Measurements from ENCODE around the gene SLC9A9. TPM values are rescaled to one million over a fixed set of nuclear protein-coding genes. Genes with fewer than 3 reads are reported as not detected.
A peak's percentile ranks its signal among the peaks of the same experiment; 100 is the strongest.

Gene SLC9A9
- total and polyA plus RNA-seq, 12 donors = 1.3 to 8.4 (median 3.0) TPM

DNA sequence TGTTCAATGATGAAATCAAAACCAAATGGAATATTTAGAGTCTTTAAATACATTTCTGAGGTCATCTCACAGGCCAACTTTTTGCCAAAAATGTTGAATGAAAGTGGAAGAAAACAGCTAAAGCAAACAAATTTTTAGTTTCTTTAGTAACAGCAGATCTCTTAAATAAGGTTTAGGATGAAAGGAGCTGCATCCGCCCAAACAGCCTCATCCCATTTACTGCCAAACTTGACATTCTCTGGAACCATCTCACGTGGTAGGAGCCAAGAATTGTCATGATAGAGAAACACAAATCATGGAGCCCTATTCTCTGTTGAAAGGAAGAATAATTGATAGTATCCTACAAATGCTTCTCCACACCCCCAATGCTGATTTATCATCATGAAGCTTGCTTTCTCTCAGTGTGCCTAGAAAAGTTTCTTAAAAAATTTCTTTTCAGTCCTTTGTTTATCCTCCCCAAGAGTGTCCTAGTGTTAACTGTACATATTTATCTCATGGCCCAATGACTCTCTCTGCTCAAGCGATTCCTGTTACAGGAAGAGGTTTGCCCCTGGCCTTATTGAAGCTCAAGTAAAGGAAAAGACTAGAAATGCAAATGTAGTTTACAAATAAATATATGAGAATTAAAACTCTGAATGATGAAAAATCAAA, 23.4 kb downstream of the SLC9A9 start:
- TF ChIP-seq, protein P1, sequence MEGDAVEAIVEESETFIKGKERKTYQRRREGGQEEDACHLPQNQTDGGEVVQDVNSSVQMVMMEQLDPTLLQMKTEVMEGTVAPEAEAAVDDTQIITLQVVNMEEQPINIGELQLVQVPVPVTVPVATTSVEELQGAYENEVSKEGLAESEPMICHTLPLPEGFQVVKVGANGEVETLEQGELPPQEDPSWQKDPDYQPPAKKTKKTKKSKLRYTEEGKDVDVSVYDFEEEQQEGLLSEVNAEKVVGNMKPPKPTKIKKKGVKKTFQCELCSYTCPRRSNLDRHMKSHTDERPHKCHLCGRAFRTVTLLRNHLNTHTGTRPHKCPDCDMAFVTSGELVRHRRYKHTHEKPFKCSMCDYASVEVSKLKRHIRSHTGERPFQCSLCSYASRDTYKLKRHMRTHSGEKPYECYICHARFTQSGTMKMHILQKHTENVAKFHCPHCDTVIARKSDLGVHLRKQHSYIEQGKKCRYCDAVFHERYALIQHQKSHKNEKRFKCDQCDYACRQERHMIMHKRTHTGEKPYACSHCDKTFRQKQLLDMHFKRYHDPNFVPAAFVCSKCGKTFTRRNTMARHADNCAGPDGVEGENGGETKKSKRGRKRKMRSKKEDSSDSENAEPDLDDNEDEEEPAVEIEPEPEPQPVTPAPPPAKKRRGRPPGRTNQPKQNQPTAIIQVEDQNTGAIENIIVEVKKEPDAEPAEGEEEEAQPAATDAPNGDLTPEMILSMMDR (IDR thresholded peaks at IDR 0.05) = no peak
- Histone ChIP-seq H3K4me3 (no peak overlapping the region), H3K4me1 (peaks cover 0 to 65% (median 0%) of the 10 kb centered on the region in 9 donors), H3K9me3 (no peaks in the 10 kb centered on the region), H3K27me3 (no peaks in the 10 kb centered on the region), H3K27ac (peak overlapping the region in 1 of 10 donors; percentile 81), H3K36me3 (no peaks in the 10 kb centered on the region)
- ATAC-seq (no peak), DNase-seq (no peak)
- 56 to 62% methylated on average over 3 of the region's 3 CpGs for WGBS, 2 donors
- intact Hi-C loops (cut with DNase I) = no loop called here

DNA sequence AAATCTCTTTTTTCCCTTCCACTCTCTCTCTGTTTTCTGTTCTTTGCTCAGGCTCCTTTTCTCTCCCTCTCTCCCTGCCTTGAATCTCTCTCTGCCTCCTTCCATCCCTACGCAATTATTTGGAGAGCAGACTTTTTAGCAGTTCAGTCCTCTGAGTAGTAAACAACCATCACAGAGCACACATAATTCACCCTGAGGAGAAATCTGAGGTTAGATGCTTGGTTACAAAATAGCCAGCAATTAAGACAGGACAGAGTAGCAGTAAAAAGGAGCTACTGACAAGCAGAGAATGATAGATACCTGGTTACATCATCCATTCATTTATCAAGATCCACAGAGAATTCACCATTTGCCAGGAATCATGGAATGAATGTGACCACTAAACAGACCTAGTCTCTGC, 25.5 kb downstream of the SLC9A9 start:
- H3K4me1 ChIP-seq = peaks cover 0 to 66% (median 0%) of the 10 kb centered on the region in 9 donors
- intact Hi-C loops (cut with DNase I) = no loop called here
- no peaks in the 10 kb centered on the region for H3K36me3 ChIP-seq
- no peak overlapping the region for H3K4me3 ChIP-seq
- ATAC-seq (no peak), DNase-seq (no peak)
- H3K9me3 ChIP-seq = no peaks in the 10 kb centered on the region
- peak overlapping the region in 1 of 10 donors; percentile 69 for H3K27ac ChIP-seq
- no peaks in the 10 kb centered on the region for H3K27me3 ChIP-seq
- WGBS, 2 donors = 86% methylated on average over 1 of the region's 1 CpG
- TF ChIP-seq, protein P1 (IDR thresholded peaks at IDR 0.05) = no peak

- WGBS, 2 donors = 55 to 68% methylated on average over 3 of the region's 3 CpGs
- Histone ChIP-seq H3K4me1 (peaks cover 0 to 66% (median 0%) of the 10 kb centered on the region in 9 donors), H3K27ac (peak overlapping the region in 1 of 10 donors; percentile 69), H3K27me3 (no peaks in the 10 kb centered on the region), H3K36me3 (no peaks in the 10 kb centered on the region), H3K4me3 (no peak overlapping the region), H3K9me3 (no peaks in the 10 kb centered on the region)
- DNase-seq (no peak), ATAC-seq (peak in 1 of 8 donors; percentile 41)
- TF ChIP-seq, protein P1 (IDR thresholded peaks at IDR 0.05) = no peak
- intact Hi-C loops (cut with DNase I) = no loop called here
Measured at GRCh38 chr3:143822374-143822773, 25.9 kb downstream of the SLC9A9 start.

GRCh38 chr3:143821862-143822261, 26.4 kb downstream of the SLC9A9 start:
- 62 to 68% methylated on average over 4 of the region's 4 CpGs for WGBS, 2 donors
- TF ChIP-seq, protein P1 (IDR thresholded peaks at IDR 0.05) = no peak
- H3K36me3 ChIP-seq = no peaks in the 10 kb centered on the region
- no peak for ATAC-seq
- no peaks in the 10 kb centered on the region for H3K9me3 ChIP-seq
- H3K27ac ChIP-seq = peak overlapping the region in 1 of 10 donors; percentile 69
- H3K4me1 ChIP-seq = peaks cover 0 to 61% (median 0%) of the 10 kb centered on the region in 9 donors
- no peaks in the 10 kb centered on the region for H3K27me3 ChIP-seq
- intact Hi-C loops (cut with DNase I) = no loop called here
- H3K4me3 ChIP-seq = no peak overlapping the region
- DNase-seq = no peak

Measured in heart right ventricle (tissue), 16 donors.